Effector CD8-positive, alpha-beta T cell (primary cell): ENCODE results near the gene NADK.
"Not testable (repeated sequence)": the region's sequence is repeated elsewhere in the genome, so short reads cannot be mapped to it uniquely, and the experiment has no call there.

Source experiments
- DNase-seq: peaks from one replicate; lab custom pipeline; 2025; lab: John Stamatoyannopoulos, UW

Gene NADK

GRCh38 chr1:1704284-1704957, 73.8 kb downstream of the NADK start:
- not testable (repeated sequence) for DNase-seq

GRCh38 chr1:1703796-1704195, 74.5 kb downstream of the NADK start:
- DNase-seq = no peak

GRCh38 chr1:1702506-1702905, 75.8 kb downstream of the NADK start:
- DNase-seq = not testable (repeated sequence)
